ENCODE measurements around the gene MTHFD1L. TPM values are rescaled to one million over a fixed set of nuclear protein-coding genes. Genes with fewer than 3 reads are reported as not detected.
A peak's percentile ranks its signal among the peaks of the same experiment; 100 is the strongest.

MTHFD1L gene
- total and polyA plus RNA-seq, 2 donors (not counting 1 experiment from before 2014, with no cell fraction given), result 36.1 to 48.9 TPM

- Histone ChIP-seq H2AFZ (ENCODE audit: low read length) (no peak overlapping the region), H3K79me2 (ENCODE audit: control insufficient read depth, insufficient read depth, low read length) (no peaks in the 10 kb centered on the region), H3K27ac (ENCODE audit: insufficient read depth, low read length) (peak overlapping the region; percentile 86), H4K20me1 (ENCODE audit: control insufficient read depth, extremely low read depth, insufficient read depth, low read length) (no peaks in the 10 kb centered on the region), H3K9me3 (ENCODE audit: control insufficient read depth, insufficient read depth, low read depth, low read length) (no peaks in the 10 kb centered on the region), H3K4me2 (ENCODE audit: extremely low read depth, insufficient read depth, low read length) (peak overlapping the region; percentile 92), H3K4me3 (replicated peaks in 1 of 4; ENCODE audit: control extremely low read depth in 1 of 4, insufficient read depth in 1 of 4, low read depth in 3 of 4, low read length in 4 of 4) (peak overlapping the region; percentile 33 to 55 (median 49)), H3K27me3 (ENCODE audit: control insufficient read depth, insufficient read depth, low read length) (no peaks in the 10 kb centered on the region), H3K36me3 (ENCODE audit: control insufficient read depth, insufficient read depth, low read length) (peaks cover under 1% of the 10 kb centered on the region), H3K9ac (ENCODE audit: insufficient read depth, low read length) (no peak overlapping the region), H3K4me1 (ENCODE audit: control insufficient read depth, extremely low read depth, insufficient read depth, low read length) (peaks cover 25% of the 10 kb centered on the region)
- TF ChIP-seq CTCF (conservative IDR thresholded peaks at IDR 0.05 in 1 of 2, IDR thresholded peaks at IDR 0.05 in 1 of 2; ENCODE audit: low read depth in 1 of 2, low read length in 2 of 2) (no peak), EZH2 (IDR thresholded peaks at IDR 0.05; ENCODE audit: low read length, missing control alignments) (no peak)
- peak; percentile 85 to 87 for DNase-seq (ENCODE audit: low read depth in 2 of 2)
Measured at GRCh38 chr6:151070631-151071051, 205.1 kb downstream of the MTHFD1L start.

GRCh38 chr6:151071295-151071694 lies 205.8 kb downstream of the MTHFD1L start:
- no peaks in the 10 kb centered on the region for H3K79me2 ChIP-seq (ENCODE audit: control insufficient read depth, insufficient read depth, low read length)
- peak overlapping the region; percentile 86 for H3K27ac ChIP-seq (ENCODE audit: insufficient read depth, low read length)
- DNase-seq (ENCODE audit: low read depth in 2 of 2), result peak; percentile 93 to 95
- no peaks in the 10 kb centered on the region for H3K36me3 ChIP-seq (ENCODE audit: control insufficient read depth, insufficient read depth, low read length)
- H4K20me1 ChIP-seq (ENCODE audit: control insufficient read depth, extremely low read depth, insufficient read depth, low read length), result no peaks in the 10 kb centered on the region
- no peaks in the 10 kb centered on the region for H3K27me3 ChIP-seq (ENCODE audit: control insufficient read depth, insufficient read depth, low read length)
- H3K4me3 ChIP-seq (replicated peaks in 1 of 4; ENCODE audit: control extremely low read depth in 1 of 4, insufficient read depth in 1 of 4, low read depth in 3 of 4, low read length in 4 of 4), result peak overlapping the region; percentile 33 to 55 (median 49)
- TF ChIP-seq CTCF (conservative IDR thresholded peaks at IDR 0.05 in 1 of 2, IDR thresholded peaks at IDR 0.05 in 1 of 2; ENCODE audit: low read depth in 1 of 2, low read length in 2 of 2) (no peak), EZH2 (IDR thresholded peaks at IDR 0.05; ENCODE audit: low read length, missing control alignments) (no peak)
- peak overlapping the region; percentile 44 for H3K9ac ChIP-seq (ENCODE audit: insufficient read depth, low read length)
- no peaks in the 10 kb centered on the region for H3K9me3 ChIP-seq (ENCODE audit: control insufficient read depth, insufficient read depth, low read depth, low read length)
- H3K4me1 ChIP-seq (ENCODE audit: control insufficient read depth, extremely low read depth, insufficient read depth, low read length), result peaks cover 25% of the 10 kb centered on the region
- H3K4me2 ChIP-seq (ENCODE audit: extremely low read depth, insufficient read depth, low read length), result peak overlapping the region; percentile 92
- H2AFZ ChIP-seq (ENCODE audit: low read length), result no peak overlapping the region

GRCh38 chr6:151073146-151073545 lies 207.6 kb downstream of the MTHFD1L start:
- no peaks in the 10 kb centered on the region for H3K36me3 ChIP-seq (ENCODE audit: control insufficient read depth, insufficient read depth, low read length)
- H3K9ac ChIP-seq (ENCODE audit: insufficient read depth, low read length), result no peak overlapping the region
- no peak overlapping the region for H3K4me3 ChIP-seq (replicated peaks in 1 of 4; ENCODE audit: control extremely low read depth in 1 of 4, insufficient read depth in 1 of 4, low read depth in 3 of 4, low read length in 4 of 4)
- TF ChIP-seq EZH2 (IDR thresholded peaks at IDR 0.05; ENCODE audit: low read length, missing control alignments) (no peak), CTCF (conservative IDR thresholded peaks at IDR 0.05 in 1 of 2, IDR thresholded peaks at IDR 0.05 in 1 of 2; ENCODE audit: low read depth in 1 of 2, low read length in 2 of 2) (no peak)
- no peak for DNase-seq (ENCODE audit: low read depth in 2 of 2)
- no peaks in the 10 kb centered on the region for H3K27me3 ChIP-seq (ENCODE audit: control insufficient read depth, insufficient read depth, low read length)
- no peaks in the 10 kb centered on the region for H3K79me2 ChIP-seq (ENCODE audit: control insufficient read depth, insufficient read depth, low read length)
- no peak overlapping the region for H3K4me2 ChIP-seq (ENCODE audit: extremely low read depth, insufficient read depth, low read length)
- peaks cover 23% of the 10 kb centered on the region for H3K4me1 ChIP-seq (ENCODE audit: control insufficient read depth, extremely low read depth, insufficient read depth, low read length)
- H2AFZ ChIP-seq (ENCODE audit: low read length), result no peak overlapping the region
- H3K9me3 ChIP-seq (ENCODE audit: control insufficient read depth, insufficient read depth, low read depth, low read length), result no peaks in the 10 kb centered on the region
- H4K20me1 ChIP-seq (ENCODE audit: control insufficient read depth, extremely low read depth, insufficient read depth, low read length), result no peaks in the 10 kb centered on the region
- no peak overlapping the region for H3K27ac ChIP-seq (ENCODE audit: insufficient read depth, low read length)

All from fibroblast of lung (primary cell).